H9 (cell line): ENCODE results near the gene TXNDC5. TPM values are rescaled to one million over a fixed set of nuclear protein-coding genes. Genes with fewer than 3 reads are reported as not detected.

Source experiments
- DNase-seq: peaks from one replicate; pipeline ENCODE4 v3.0.0-alpha.2; 2017
- H2AFZ ChIP-seq: one replicate; pipeline ENCODE4 v1.6.1; 2013; ENCODE audit warnings: mild to moderate bottlenecking, low read length, control low read depth, moderate library complexity
- H2AK5ac ChIP-seq: 2 replicates; pipeline ENCODE4 v1.6.1; 2013; ENCODE audit warnings: low read length, control low read depth, mixed read lengths; ENCODE audit not compliant: insufficient read length
- H2BK120ac ChIP-seq: one replicate; pipeline ENCODE4 v1.6.1; 2013; ENCODE audit warnings: low read depth, mild to moderate bottlenecking, low read length, control low read depth, inconsistent platforms; ENCODE audit not compliant: poor library complexity, severe bottlenecking
- H2BK12ac ChIP-seq: 2 replicates; pipeline ENCODE4 v1.6.1; 2013; ENCODE audit warnings: low read length, control low read depth, mixed read lengths, low read depth; ENCODE audit not compliant: insufficient read length
- H2BK15ac ChIP-seq: 2 replicates; pipeline ENCODE4 v1.6.1; 2013; ENCODE audit warnings: low read depth, low read length, control low read depth
- H2BK20ac ChIP-seq: one replicate; pipeline ENCODE4 v1.6.1; 2013; ENCODE audit warnings: low read depth, mild to moderate bottlenecking, low read length, control low read depth, inconsistent platforms; ENCODE audit not compliant: poor library complexity, severe bottlenecking
- H2BK5ac ChIP-seq: 2 replicates; pipeline ENCODE4 v1.6.1; 2013; ENCODE audit warnings: low read length, control low read depth, mixed read lengths; ENCODE audit not compliant: insufficient read length
- H3K14ac ChIP-seq: 2 replicates; pipeline ENCODE4 v1.6.1; 2013; ENCODE audit warnings: low read length, control low read depth; ENCODE audit not compliant: insufficient read depth
- H3K18ac ChIP-seq: 2 replicates; pipeline ENCODE4 v1.6.1; 2013; ENCODE audit warnings: low read depth, mild to moderate bottlenecking, mixed read lengths, low read length, control low read depth; ENCODE audit not compliant: insufficient read length
- H3K23ac ChIP-seq: 2 replicates; pipeline ENCODE4 v1.6.1; 2013; ENCODE audit warnings: low read length, control low read depth, mixed read lengths, low read depth; ENCODE audit not compliant: insufficient read length
- H3K23me2 ChIP-seq: 2 replicates; pipeline ENCODE4 v1.6.1; 2013; ENCODE audit warnings: low read depth, mild to moderate bottlenecking, mixed read lengths, low read length, control low read depth; ENCODE audit not compliant: insufficient read length, poor library complexity, severe bottlenecking
- H3K27ac ChIP-seq: 2 replicates; pipeline ENCODE4 v1.5.1; 2013; ENCODE audit warnings: low read length, control low read depth, mixed read lengths, low read depth; ENCODE audit not compliant: insufficient read length
- H3K27me3 ChIP-seq: 2 replicates; pipeline ENCODE4 v1.6.1; 2013; ENCODE audit warnings: low read length, control low read depth, inconsistent platforms; ENCODE audit not compliant: insufficient read depth
- H3K4ac ChIP-seq: 2 replicates; pipeline ENCODE4 v1.6.1; 2013; ENCODE audit warnings: low read depth, mild to moderate bottlenecking, control low read depth, inconsistent platforms, low read length, moderate library complexity
- H3K4me1 ChIP-seq: 2 replicates; pipeline ENCODE4 v1.6.1; 2013; ENCODE audit warnings: low read length, control low read depth, inconsistent platforms; ENCODE audit not compliant: insufficient read depth
- H3K4me2 ChIP-seq: 2 replicates; pipeline ENCODE4 v1.6.1; 2013; ENCODE audit warnings: low read length, control low read depth, mixed read lengths; ENCODE audit not compliant: insufficient read length, insufficient read depth
- H3K56ac ChIP-seq: 2 replicates; pipeline ENCODE4 v1.6.1; 2013; ENCODE audit warnings: low read depth, mild to moderate bottlenecking, mixed read lengths, low read length, control low read depth; ENCODE audit not compliant: insufficient read length
- H3K79me1 ChIP-seq: 2 replicates; pipeline ENCODE4 v1.6.1; 2013; ENCODE audit warnings: low read depth, mild to moderate bottlenecking, moderate library complexity, low read length, control low read depth, inconsistent platforms; ENCODE audit not compliant: insufficient read depth, poor library complexity, severe bottlenecking
- H3K79me2 ChIP-seq: 2 replicates; pipeline ENCODE4 v1.6.1; 2013; ENCODE audit warnings: low read length, control low read depth, inconsistent platforms; ENCODE audit not compliant: insufficient read depth
- H3K9ac ChIP-seq: 2 replicates; pipeline ENCODE4 v1.6.1; 2013; ENCODE audit warnings: low read length, control low read depth, mixed read lengths; ENCODE audit not compliant: insufficient read length; ENCODE audit errors: extremely low read depth
- H3K9me3 ChIP-seq: one replicate; pipeline ENCODE4 v1.6.1; 2013; ENCODE audit warnings: low read depth, low read length, inconsistent platforms; ENCODE audit not compliant: control insufficient read depth
- H3T11ph ChIP-seq: one replicate; pipeline ENCODE4 v1.6.1; 2013; ENCODE audit warnings: mild to moderate bottlenecking, low read length, control low read depth, inconsistent platforms
- H4K20me1 ChIP-seq: one replicate; pipeline ENCODE4 v1.6.1; 2013; ENCODE audit not compliant: control insufficient read depth, insufficient read length, insufficient read depth
- H4K5ac ChIP-seq: 2 replicates; pipeline ENCODE4 v1.6.1; 2013; ENCODE audit warnings: low read depth, mild to moderate bottlenecking, mixed read lengths, low read length, control low read depth; ENCODE audit not compliant: insufficient read length
- H4K8ac ChIP-seq: replicated peaks from 2 replicates; pipeline ENCODE4 v1.6.1; 2013; ENCODE audit warnings: low read length, control low read depth, mixed read lengths, low read depth; ENCODE audit not compliant: insufficient read length
- H4K91ac ChIP-seq: 2 replicates; pipeline ENCODE4 v1.6.1; 2013; ENCODE audit warnings: low read depth, mild to moderate bottlenecking, moderate library complexity, mixed read lengths, low read length, control low read depth; ENCODE audit not compliant: insufficient read length
- H3K27ac Mint-ChIP-seq, 3 experiments: 2 replicates in 2 of 3; 3 replicates in 1 of 3; pipeline ENCODE4 v1.8.0; 2020 to 2021; ENCODE audit warnings: mixed read lengths in 3 of 3, mild to moderate bottlenecking in 1 of 3, moderate library complexity in 1 of 3
- H3K27me3 Mint-ChIP-seq: 2 replicates; pipeline ENCODE4 v1.8.0; 2021; ENCODE audit warnings: low read depth, mild to moderate bottlenecking, moderate library complexity, mixed read lengths
- H3K36me3 Mint-ChIP-seq, 3 experiments: 2 replicates in 2 of 3; 3 replicates in 1 of 3; pipeline ENCODE4 v1.8.0; 2020 to 2021; ENCODE audit warnings: low read depth in 3 of 3, mixed read lengths in 3 of 3; ENCODE audit not compliant: insufficient read depth in 1 of 3
- H3K4me1 Mint-ChIP-seq, 2 experiments: 2 replicates each; pipeline ENCODE4 v1.8.0; 2020; ENCODE audit warnings: mixed read lengths in 2 of 2
- H3K4me3 Mint-ChIP-seq, 2 experiments: 2 replicates in 1 of 2; 3 replicates in 1 of 2; pipeline ENCODE4 v1.8.0; 2020 to 2021; ENCODE audit warnings: mild to moderate bottlenecking in 2 of 2, mixed read lengths in 2 of 2, moderate library complexity in 1 of 2
- H3K9me3 Mint-ChIP-seq, 2 experiments: 2 replicates in 1 of 2; 3 replicates in 1 of 2; pipeline ENCODE4 v1.8.0; 2020; ENCODE audit warnings: mild to moderate bottlenecking in 2 of 2, mixed read lengths in 2 of 2, moderate library complexity in 1 of 2
- WGBS: extraction: QIAGEN DNeasy Blood & Tissue Kit; methylation state at CpG from one replicate; pipeline ENCODE4 v1.1.7; 2013; ENCODE audit warnings: missing lambda C conversion rate, low lambda C conversion rate, mixed read lengths; ENCODE audit not compliant: insufficient read length; ENCODE audit errors: extremely low coverage; 5-methylcytosine and 5-hydroxymethylcytosine counted together
- total RNA-seq: library from RNA; stranded (reverse); gene quantifications from 2 replicates; pipeline ENCODE4 v1.2.1, GENCODE V29; 2021
- TF ChIP-seq, protein P1 (sequence below): fragments of 200-600 bp; sonication (generic); conservative IDR thresholded peaks from 3 replicates; pipeline ENCODE4 v1.8.0; 2021; ENCODE audit warnings: antibody characterized with exemption, mild to moderate bottlenecking

The TXNDC5 gene
- total RNA-seq, 1 experiment from 2014 or later, result 130 TPM

DNA sequence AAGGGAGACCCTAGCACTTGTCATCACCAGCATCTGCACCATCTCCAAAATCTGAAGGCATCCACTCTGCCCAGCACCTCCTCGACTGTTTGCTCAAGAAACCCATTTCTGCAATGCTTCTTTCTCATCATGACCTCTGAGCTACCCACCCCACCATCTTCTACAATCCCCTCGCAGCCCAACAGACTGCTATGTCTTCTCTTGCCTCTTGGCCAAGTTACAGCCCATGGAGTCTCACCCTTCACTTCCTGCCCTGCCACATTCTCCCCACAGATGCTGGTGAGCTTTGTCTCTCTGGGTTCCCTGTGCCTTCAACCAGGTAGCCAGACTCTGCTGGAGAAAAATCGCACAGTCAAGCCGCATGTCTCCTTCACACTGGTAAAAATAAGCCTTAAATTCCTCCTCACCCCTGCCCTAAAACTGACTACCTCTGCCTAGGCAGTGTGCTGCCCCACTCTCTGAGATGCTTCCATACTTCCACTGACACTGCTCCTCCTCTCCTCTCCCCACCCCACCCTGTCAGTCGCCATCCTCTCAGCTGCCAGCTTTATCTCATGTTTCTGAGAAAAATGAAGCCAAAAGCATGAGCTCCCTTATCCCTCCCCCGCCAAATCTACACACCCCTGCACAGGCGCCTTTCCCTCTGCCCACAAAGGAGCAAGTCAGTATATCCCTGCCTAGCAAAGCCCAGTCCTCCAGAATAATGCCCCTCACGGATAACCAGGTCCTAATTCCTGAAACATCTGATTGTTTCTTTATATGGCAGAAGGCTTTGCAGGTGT lies 2.3 kb upstream of the TXNDC5 start:
- Histone ChIP-seq H2BK12ac (no peak overlapping the region), H3K23me2 (peaks cover 10% of the 10 kb centered on the region), H3K79me2 (peaks cover 14% of the 10 kb centered on the region; the same call in 1 of the 2 replicates), H3K9ac (no peak overlapping the region), H3K79me1 (no peaks in the 10 kb centered on the region), H4K5ac (no peak overlapping the region), H3K56ac (no peak overlapping the region), H3T11ph (no peak overlapping the region), H4K20me1 (no peaks in the 10 kb centered on the region), H2AK5ac (no peak overlapping the region), H3K23ac (no peak overlapping the region), H3K14ac (no peak overlapping the region), H3K4me1 (no peaks in the 10 kb centered on the region), H2BK20ac (no peak overlapping the region), H3K4me2 (no peak overlapping the region), H2BK15ac (no peak overlapping the region), H3K27me3 (no peaks in the 10 kb centered on the region; the same call in 1 of the 2 replicates), H3K4ac (no peak overlapping the region), H4K8ac (no peak overlapping the region), H2BK120ac (no peak overlapping the region), H3K18ac (no peak overlapping the region), H4K91ac (no peak overlapping the region), H2AFZ (no peak overlapping the region), H2BK5ac (no peak overlapping the region), H3K27ac (no peak overlapping the region), H3K9me3 (no peaks in the 10 kb centered on the region)
- peaks cover 6 to 10% of the 10 kb centered on the region in 2 experiments; a peak in 3 of 4 replicates for H3K4me1 Mint-ChIP-seq
- DNase-seq, result no peak
- no peaks in the 10 kb centered on the region for H3K9me3 Mint-ChIP-seq
- TF ChIP-seq, protein P1, sequence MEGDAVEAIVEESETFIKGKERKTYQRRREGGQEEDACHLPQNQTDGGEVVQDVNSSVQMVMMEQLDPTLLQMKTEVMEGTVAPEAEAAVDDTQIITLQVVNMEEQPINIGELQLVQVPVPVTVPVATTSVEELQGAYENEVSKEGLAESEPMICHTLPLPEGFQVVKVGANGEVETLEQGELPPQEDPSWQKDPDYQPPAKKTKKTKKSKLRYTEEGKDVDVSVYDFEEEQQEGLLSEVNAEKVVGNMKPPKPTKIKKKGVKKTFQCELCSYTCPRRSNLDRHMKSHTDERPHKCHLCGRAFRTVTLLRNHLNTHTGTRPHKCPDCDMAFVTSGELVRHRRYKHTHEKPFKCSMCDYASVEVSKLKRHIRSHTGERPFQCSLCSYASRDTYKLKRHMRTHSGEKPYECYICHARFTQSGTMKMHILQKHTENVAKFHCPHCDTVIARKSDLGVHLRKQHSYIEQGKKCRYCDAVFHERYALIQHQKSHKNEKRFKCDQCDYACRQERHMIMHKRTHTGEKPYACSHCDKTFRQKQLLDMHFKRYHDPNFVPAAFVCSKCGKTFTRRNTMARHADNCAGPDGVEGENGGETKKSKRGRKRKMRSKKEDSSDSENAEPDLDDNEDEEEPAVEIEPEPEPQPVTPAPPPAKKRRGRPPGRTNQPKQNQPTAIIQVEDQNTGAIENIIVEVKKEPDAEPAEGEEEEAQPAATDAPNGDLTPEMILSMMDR, result no peak
- no peak overlapping the region for H3K4me3 Mint-ChIP-seq
- no peaks in the 10 kb centered on the region; a peak in 1 of 7 replicates for H3K36me3 Mint-ChIP-seq
- no CpG with 5 or more reads among the region's 8 CpGs for WGBS
- H3K27me3 Mint-ChIP-seq, result no peaks in the 10 kb centered on the region; the same call in 1 of the 2 replicates
- no peak overlapping the region for H3K27ac Mint-ChIP-seq
